ENCODE measurements around the gene DDX46. TPM values are rescaled to one million over a fixed set of nuclear protein-coding genes. Genes with fewer than 3 reads are reported as not detected.
"Not testable (repeated sequence)": the region's sequence is repeated elsewhere in the genome, so short reads cannot be mapped to it uniquely, and the experiment has no call there.

Gene DDX46
- total RNA-seq, 1 donor from 2014 or later, result 79.1 TPM

DNA sequence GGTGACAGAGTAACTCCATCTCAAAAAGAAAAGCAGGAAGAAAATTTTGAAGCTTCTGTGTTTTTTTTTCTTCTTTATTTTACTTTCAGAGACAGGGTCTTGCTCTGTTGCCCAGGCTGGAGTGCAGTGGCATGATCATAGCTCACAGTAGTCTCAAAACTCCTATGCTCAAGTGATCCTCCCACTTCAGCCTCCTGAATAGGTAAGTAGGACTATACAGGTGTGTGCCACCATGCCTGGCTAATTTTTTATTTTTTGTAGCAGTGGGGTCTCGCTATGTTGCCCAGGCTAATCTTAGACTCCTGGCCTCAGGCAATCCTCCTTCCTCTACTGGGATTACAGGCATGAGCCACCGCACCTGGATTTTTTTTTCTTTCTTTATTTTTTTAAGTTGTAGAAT, 77.0 kb downstream of the DDX46 start:
- Histone ChIP-seq H3K4me2 (no peak overlapping the region), H3K27ac (no peak overlapping the region), H3K36me3 (peaks cover 7% of the 10 kb centered on the region), H3K4me1 (no peaks in the 10 kb centered on the region), H3K9ac (no peak overlapping the region), H3K27me3 (no peaks in the 10 kb centered on the region), H3K9me3 (ENCODE audit: low read depth) (no peaks in the 10 kb centered on the region), H3K4me3 (no peak overlapping the region), H3K79me2 (ENCODE audit: low read depth) (no peaks in the 10 kb centered on the region), H2AFZ (replicated peaks) (no peak overlapping the region), H3F3A (ENCODE audit: low read depth) (peaks cover 9% of the 10 kb centered on the region), H4K20me1 (ENCODE audit: low read depth) (no peaks in the 10 kb centered on the region)
- Mint-ChIP-seq H3K4me3 (no peak overlapping the region), H3K9me3 (no peaks in the 10 kb centered on the region), H3K4me1 (peaks cover under 1% of the 10 kb centered on the region), H3K27me3 (ENCODE audit: insufficient read depth, low read depth) (peaks cover 3% of the 10 kb centered on the region), H3K36me3 (peaks cover 18% of the 10 kb centered on the region), H3K27ac (no peak overlapping the region)
- TF ChIP-seq, protein P1, sequence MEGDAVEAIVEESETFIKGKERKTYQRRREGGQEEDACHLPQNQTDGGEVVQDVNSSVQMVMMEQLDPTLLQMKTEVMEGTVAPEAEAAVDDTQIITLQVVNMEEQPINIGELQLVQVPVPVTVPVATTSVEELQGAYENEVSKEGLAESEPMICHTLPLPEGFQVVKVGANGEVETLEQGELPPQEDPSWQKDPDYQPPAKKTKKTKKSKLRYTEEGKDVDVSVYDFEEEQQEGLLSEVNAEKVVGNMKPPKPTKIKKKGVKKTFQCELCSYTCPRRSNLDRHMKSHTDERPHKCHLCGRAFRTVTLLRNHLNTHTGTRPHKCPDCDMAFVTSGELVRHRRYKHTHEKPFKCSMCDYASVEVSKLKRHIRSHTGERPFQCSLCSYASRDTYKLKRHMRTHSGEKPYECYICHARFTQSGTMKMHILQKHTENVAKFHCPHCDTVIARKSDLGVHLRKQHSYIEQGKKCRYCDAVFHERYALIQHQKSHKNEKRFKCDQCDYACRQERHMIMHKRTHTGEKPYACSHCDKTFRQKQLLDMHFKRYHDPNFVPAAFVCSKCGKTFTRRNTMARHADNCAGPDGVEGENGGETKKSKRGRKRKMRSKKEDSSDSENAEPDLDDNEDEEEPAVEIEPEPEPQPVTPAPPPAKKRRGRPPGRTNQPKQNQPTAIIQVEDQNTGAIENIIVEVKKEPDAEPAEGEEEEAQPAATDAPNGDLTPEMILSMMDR (IDR thresholded peaks at IDR 0.05), result no peak
- TF ChIP-seq EZH2 (IDR thresholded peaks at IDR 0.05), result no peak
- no peak for TF ChIP-seq EZH2phosphoT487 (IDR thresholded peaks at IDR 0.05)
- no peak for DNase-seq (ENCODE audit: low spot score)

- no peak overlapping the region for H3K4me3 Mint-ChIP-seq
- H3K4me1 Mint-ChIP-seq, result peaks cover 3% of the 10 kb centered on the region
- H3K4me1 ChIP-seq, result no peaks in the 10 kb centered on the region
- H3K4me2 ChIP-seq, result no peak overlapping the region
- no peak overlapping the region for H2AFZ ChIP-seq (replicated peaks)
- H3K36me3 ChIP-seq, result peaks cover 7% of the 10 kb centered on the region
- H3K27ac Mint-ChIP-seq, result no peak overlapping the region
- H3K27ac ChIP-seq, result no peak overlapping the region
- H3K27me3 ChIP-seq, result no peaks in the 10 kb centered on the region
- H3K36me3 Mint-ChIP-seq, result peaks cover 21% of the 10 kb centered on the region
- H3K4me3 ChIP-seq, result no peak overlapping the region
- no peaks in the 10 kb centered on the region for H3K9me3 Mint-ChIP-seq
- no peaks in the 10 kb centered on the region for H3K9me3 ChIP-seq (ENCODE audit: low read depth)
- no peak overlapping the region for H3K9ac ChIP-seq
- TF ChIP-seq, protein P1 (IDR thresholded peaks at IDR 0.05), result no peak
- TF ChIP-seq EZH2 (IDR thresholded peaks at IDR 0.05) (no peak), EZH2phosphoT487 (IDR thresholded peaks at IDR 0.05) (no peak)
- H3K27me3 Mint-ChIP-seq (ENCODE audit: insufficient read depth, low read depth), result peaks cover 5% of the 10 kb centered on the region
- DNase-seq (ENCODE audit: low spot score), result no peak
- no peaks in the 10 kb centered on the region for H3K79me2 ChIP-seq (ENCODE audit: low read depth)
- peaks cover 3% of the 10 kb centered on the region for H3F3A ChIP-seq (ENCODE audit: low read depth)
- no peaks in the 10 kb centered on the region for H4K20me1 ChIP-seq (ENCODE audit: low read depth)
These were observed 79.1 kb downstream of the DDX46 start for GRCh38 chr5:134837530-134838181.

DNA sequence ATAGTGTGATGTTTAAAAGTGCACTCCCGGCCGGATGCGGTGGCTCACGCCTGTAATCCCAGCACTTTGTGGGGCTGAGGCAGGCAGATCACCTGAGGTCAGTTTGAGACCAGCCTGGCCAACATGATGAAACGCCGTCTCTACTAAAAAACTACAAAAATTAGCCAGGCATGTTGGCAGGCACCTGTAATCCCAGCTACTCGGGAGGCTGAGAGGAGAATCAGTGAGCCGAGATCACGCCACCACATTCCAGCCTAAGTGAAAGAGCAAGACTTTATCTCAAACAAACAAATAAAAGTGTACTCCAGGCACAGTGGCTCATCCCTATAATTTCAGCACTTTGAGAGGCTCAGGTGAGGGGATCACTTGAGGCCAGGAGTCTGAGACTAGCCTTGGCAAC, 79.8 kb downstream of the DDX46 start:
- DNase-seq (ENCODE audit: low spot score); H3K27ac ChIP-seq; H3K9me3 Mint-ChIP-seq; H3K4me1 Mint-ChIP-seq; H3K4me3 ChIP-seq; H3F3A ChIP-seq (ENCODE audit: low read depth); H3K27me3 ChIP-seq; H4K20me1 ChIP-seq (ENCODE audit: low read depth); H3K79me2 ChIP-seq (ENCODE audit: low read depth); H3K36me3 ChIP-seq; H3K4me2 ChIP-seq; H3K9me3 ChIP-seq (ENCODE audit: low read depth); H3K9ac ChIP-seq; H3K4me3 Mint-ChIP-seq; H3K4me1 ChIP-seq; H3K27ac Mint-ChIP-seq; H2AFZ ChIP-seq (replicated peaks); H3K27me3 Mint-ChIP-seq (ENCODE audit: insufficient read depth, low read depth): not testable (repeated sequence)
- H3K36me3 Mint-ChIP-seq, result peaks cover 21% of the 10 kb centered on the region

GRCh38 chr5:134840811-134841210, 82.2 kb downstream of the DDX46 start:
- Histone ChIP-seq H3K9me3 (ENCODE audit: low read depth) (no peaks in the 10 kb centered on the region), H2AFZ (replicated peaks) (no peak overlapping the region), H3K4me2 (no peak overlapping the region), H3F3A (ENCODE audit: low read depth) (peaks cover 24% of the 10 kb centered on the region), H3K27ac (no peak overlapping the region), H3K9ac (no peak overlapping the region), H3K27me3 (no peaks in the 10 kb centered on the region), H3K36me3 (peaks cover 3% of the 10 kb centered on the region), H3K79me2 (ENCODE audit: low read depth) (no peaks in the 10 kb centered on the region), H4K20me1 (ENCODE audit: low read depth) (no peaks in the 10 kb centered on the region), H3K4me1 (peaks cover 3% of the 10 kb centered on the region), H3K4me3 (no peak overlapping the region)
- no peak overlapping the region for H3K4me3 Mint-ChIP-seq
- H3K9me3 Mint-ChIP-seq, result no peaks in the 10 kb centered on the region
- peaks cover 5% of the 10 kb centered on the region for H3K27me3 Mint-ChIP-seq (ENCODE audit: insufficient read depth, low read depth)
- peaks cover 18% of the 10 kb centered on the region for H3K36me3 Mint-ChIP-seq
- TF ChIP-seq, protein P1 (IDR thresholded peaks at IDR 0.05), result no peak
- no peak for TF ChIP-seq EZH2phosphoT487 (IDR thresholded peaks at IDR 0.05)
- TF ChIP-seq EZH2 (IDR thresholded peaks at IDR 0.05), result no peak
- peak overlapping the region; percentile 74 for H3K27ac Mint-ChIP-seq
- peak; percentile 10 for DNase-seq (ENCODE audit: low spot score)
- peaks cover 12% of the 10 kb centered on the region for H3K4me1 Mint-ChIP-seq
